Measurements from ENCODE around the gene AK5. TPM values are rescaled to one million over a fixed set of nuclear protein-coding genes. Genes with fewer than 3 reads are reported as not detected.
"Not testable (repeated sequence)": the region's sequence is repeated elsewhere in the genome, so short reads cannot be mapped to it uniquely, and the experiment has no call there.

Gene AK5
- total and polyA plus RNA-seq, 2 donors (not counting 1 experiment from before 2014, with no cell fraction given) = 0.18 TPM; not detected in 1

DNA sequence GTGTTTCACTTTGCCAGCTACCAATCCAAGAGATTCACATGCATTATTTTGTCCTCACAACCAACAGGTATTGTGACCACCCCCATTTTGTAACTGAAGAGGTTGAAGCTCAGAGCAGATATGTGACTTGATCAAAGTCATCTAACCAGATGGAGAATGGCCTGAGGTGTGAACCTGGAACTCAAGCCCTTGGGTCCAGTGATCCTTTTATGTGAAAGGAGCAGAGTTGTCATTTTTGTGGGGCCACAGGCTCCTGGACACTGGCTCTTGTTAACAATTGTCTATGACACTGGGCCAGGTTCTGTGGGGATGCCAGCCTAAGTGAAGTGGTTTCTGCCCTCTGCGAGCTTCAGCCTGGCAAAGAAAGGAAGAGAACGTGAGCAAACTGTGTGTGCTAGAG is 228.1 kb downstream of the AK5 start:
- H3K4me1 Mint-ChIP-seq = no peaks in the 10 kb centered on the region
- no peak overlapping the region for H3K4me3 Mint-ChIP-seq
- H3K27ac ChIP-seq (ENCODE audit: low read length in 2 of 2) = no peak overlapping the region
- H3K9me3 ChIP-seq (ENCODE audit: control extremely low read depth in 1 of 3, control insufficient read depth in 2 of 3, insufficient read depth in 1 of 3, low read length in 2 of 3) = no peaks in the 10 kb centered on the region
- no peak overlapping the region for H3K4me2 ChIP-seq (replicated peaks; ENCODE audit: low read depth, low read length, poor library complexity, severe bottlenecking)
- peaks cover 0 to 2% (median 0%) of the 10 kb centered on the region in 4 experiments for H3K27me3 ChIP-seq (replicated peaks in 1 of 4; ENCODE audit: control extremely low read depth in 1 of 4, control insufficient read depth in 3 of 4, insufficient read depth in 4 of 4, low read length in 3 of 4)
- ChIA-PET POLR2A (no interaction called here), CTCF (no interaction called here)
- no peak overlapping the region for H3K9ac ChIP-seq (ENCODE audit: low read length)
- H3K4me3 ChIP-seq (ENCODE audit: control extremely low read depth in 1 of 5, extremely low read depth in 1 of 5, insufficient read depth in 1 of 5, low read depth in 2 of 5, low read length in 4 of 5) = no peak overlapping the region
- TF ChIP-seq EZH2 (IDR thresholded peaks at IDR 0.05; ENCODE audit: borderline replicate concordance, insufficient read depth, low read depth, low read length, poor library complexity, severe bottlenecking) = no peak
- no peak for TF ChIP-seq CTCF (IDR thresholded peaks at IDR 0.05)
- H3K27me3 Mint-ChIP-seq = peaks cover 3% of the 10 kb centered on the region
- H3K4me1 ChIP-seq (ENCODE audit: control insufficient read depth in 2 of 2, insufficient read depth in 2 of 2, low read length in 2 of 2) = no peaks in the 10 kb centered on the region
- H3K9me3 Mint-ChIP-seq (ENCODE audit: insufficient read depth) = no peaks in the 10 kb centered on the region
- H3K79me2 ChIP-seq (ENCODE audit: control insufficient read depth, insufficient read depth, low read length) = no peaks in the 10 kb centered on the region
- no peak overlapping the region for H3K27ac Mint-ChIP-seq
- H3K36me3 ChIP-seq (replicated peaks in 1 of 2; ENCODE audit: control extremely low read depth in 1 of 2, control insufficient read depth in 1 of 2, extremely low read depth in 1 of 2, insufficient read depth in 2 of 2, low read length in 1 of 2) = no peaks in the 10 kb centered on the region
- intact Hi-C loops (cut with micrococcal nuclease) = no loop called here
- ATAC-seq (ENCODE audit: low read depth) = no peak
- 100% methylated on average over 2 of the region's 2 CpGs for WGBS (ENCODE audit: insufficient coverage)
- H4K20me1 ChIP-seq (ENCODE audit: control insufficient read depth, insufficient read depth, low read length, poor library complexity, severe bottlenecking) = no peaks in the 10 kb centered on the region
- DNase-seq = no peak
- no peak overlapping the region for H2AFZ ChIP-seq (ENCODE audit: insufficient read depth, low read depth, low read length, poor library complexity, severe bottlenecking)

DNA sequence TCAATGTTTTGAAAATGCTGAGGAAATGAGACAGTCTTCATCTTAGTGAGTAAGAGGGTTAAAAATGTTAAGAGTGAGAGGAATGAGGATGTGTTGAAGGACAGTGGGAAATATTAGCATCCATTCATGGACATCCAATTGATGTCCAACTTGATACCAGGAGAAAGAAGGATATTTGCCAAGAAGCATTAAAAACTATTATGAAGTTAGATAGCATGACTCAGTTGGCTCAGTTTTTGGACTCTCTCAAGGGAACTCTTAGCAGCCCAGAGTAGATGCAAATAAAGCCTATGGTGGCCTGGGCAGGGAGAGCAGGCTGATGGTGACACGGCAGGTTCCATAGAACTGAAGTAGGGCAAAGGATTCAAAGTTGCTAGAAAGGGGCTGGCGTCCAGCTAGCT is 229.6 kb downstream of the AK5 start:
- Histone ChIP-seq H3K27me3 (replicated peaks in 1 of 4; ENCODE audit: control extremely low read depth in 1 of 4, control insufficient read depth in 3 of 4, insufficient read depth in 4 of 4, low read length in 3 of 4) (peaks cover 0 to 3% (median 0%) of the 10 kb centered on the region in 4 experiments), H3K9ac (ENCODE audit: low read length) (no peak overlapping the region), H3K4me3 (ENCODE audit: control extremely low read depth in 1 of 5, extremely low read depth in 1 of 5, insufficient read depth in 1 of 5, low read depth in 2 of 5, low read length in 4 of 5) (no peak overlapping the region), H4K20me1 (ENCODE audit: control insufficient read depth, insufficient read depth, low read length, poor library complexity, severe bottlenecking) (no peaks in the 10 kb centered on the region), H3K79me2 (ENCODE audit: control insufficient read depth, insufficient read depth, low read length) (no peaks in the 10 kb centered on the region), H3K4me2 (replicated peaks; ENCODE audit: low read depth, low read length, poor library complexity, severe bottlenecking) (no peak overlapping the region), H3K27ac (ENCODE audit: low read length in 2 of 2) (no peak overlapping the region), H3K36me3 (replicated peaks in 1 of 2; ENCODE audit: control extremely low read depth in 1 of 2, control insufficient read depth in 1 of 2, extremely low read depth in 1 of 2, insufficient read depth in 2 of 2, low read length in 1 of 2) (no peaks in the 10 kb centered on the region), H3K4me1 (ENCODE audit: control insufficient read depth in 2 of 2, insufficient read depth in 2 of 2, low read length in 2 of 2) (no peaks in the 10 kb centered on the region), H2AFZ (ENCODE audit: insufficient read depth, low read depth, low read length, poor library complexity, severe bottlenecking) (no peak overlapping the region), H3K9me3 (ENCODE audit: control extremely low read depth in 1 of 3, control insufficient read depth in 2 of 3, insufficient read depth in 1 of 3, low read length in 2 of 3) (no peaks in the 10 kb centered on the region)
- 88% methylated on average over 2 of the region's 2 CpGs for WGBS (ENCODE audit: insufficient coverage)
- Mint-ChIP-seq H3K4me3 (no peak overlapping the region), H3K9me3 (ENCODE audit: insufficient read depth) (no peaks in the 10 kb centered on the region), H3K27me3 (peaks cover 6% of the 10 kb centered on the region), H3K4me1 (no peaks in the 10 kb centered on the region), H3K27ac (no peak overlapping the region)
- ChIA-PET CTCF (interaction anchor here (1.2 kb wide), 1 partner anchor 19 kb away, joined by 3 read pairs; no protein-coding TSS in a partner anchor), POLR2A (no interaction called here)
- intact Hi-C loops (cut with micrococcal nuclease) = no loop called here
- no peak for TF ChIP-seq EZH2 (IDR thresholded peaks at IDR 0.05; ENCODE audit: borderline replicate concordance, insufficient read depth, low read depth, low read length, poor library complexity, severe bottlenecking)
- TF ChIP-seq CTCF (IDR thresholded peaks at IDR 0.05) = no peak
- ATAC-seq (ENCODE audit: low read depth) (no peak), DNase-seq (no peak)

DNA sequence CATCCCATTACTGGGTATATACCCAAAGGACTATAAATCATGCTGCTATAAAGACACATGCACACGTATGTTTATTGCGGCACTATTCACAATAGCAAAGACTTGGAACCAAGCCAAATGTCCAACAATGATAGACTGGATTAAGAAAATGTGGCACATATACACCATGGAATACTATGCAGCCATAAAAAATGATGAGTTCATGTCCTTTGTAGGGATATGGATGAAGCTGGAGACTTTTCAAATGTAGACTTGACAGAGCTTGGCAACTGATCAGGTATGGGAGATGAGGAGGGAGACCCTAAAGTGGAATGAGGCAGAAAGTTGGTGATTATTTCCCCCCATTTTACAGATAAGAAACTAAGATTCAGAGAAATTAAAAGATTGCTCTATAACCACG is 230.8 kb downstream of the AK5 start:
- H3K4me2 ChIP-seq (replicated peaks; ENCODE audit: low read depth, low read length, poor library complexity, severe bottlenecking); H3K9ac ChIP-seq (ENCODE audit: low read length); POLR2A ChIA-PET; DNase-seq; H3K4me1 ChIP-seq (ENCODE audit: control insufficient read depth in 2 of 2, insufficient read depth in 2 of 2, low read length in 2 of 2); H3K27ac Mint-ChIP-seq; H3K27ac ChIP-seq (ENCODE audit: low read length in 2 of 2); H3K36me3 ChIP-seq (replicated peaks in 1 of 2; ENCODE audit: control extremely low read depth in 1 of 2, control insufficient read depth in 1 of 2, extremely low read depth in 1 of 2, insufficient read depth in 2 of 2, low read length in 1 of 2); ATAC-seq (ENCODE audit: low read depth); intact Hi-C loops (cut with micrococcal nuclease); H2AFZ ChIP-seq (ENCODE audit: insufficient read depth, low read depth, low read length, poor library complexity, severe bottlenecking); H3K27me3 Mint-ChIP-seq; H3K9me3 ChIP-seq (ENCODE audit: control extremely low read depth in 1 of 3, control insufficient read depth in 2 of 3, insufficient read depth in 1 of 3, low read length in 2 of 3); H3K4me1 Mint-ChIP-seq; H3K79me2 ChIP-seq (ENCODE audit: control insufficient read depth, insufficient read depth, low read length); H4K20me1 ChIP-seq (ENCODE audit: control insufficient read depth, insufficient read depth, low read length, poor library complexity, severe bottlenecking); H3K27me3 ChIP-seq (replicated peaks in 1 of 4; ENCODE audit: control extremely low read depth in 1 of 4, control insufficient read depth in 3 of 4, insufficient read depth in 4 of 4, low read length in 3 of 4); H3K4me3 Mint-ChIP-seq; H3K9me3 Mint-ChIP-seq (ENCODE audit: insufficient read depth); H3K4me3 ChIP-seq (ENCODE audit: control extremely low read depth in 1 of 5, extremely low read depth in 1 of 5, insufficient read depth in 1 of 5, low read depth in 2 of 5, low read length in 4 of 5): not testable (repeated sequence)
- 100% methylated on average over 1 of the region's 3 CpGs for WGBS (ENCODE audit: insufficient coverage)
- CTCF ChIA-PET = interaction anchor here (1.2 kb wide), 1 partner anchor 17 kb away, joined by 3 read pairs; no protein-coding TSS in a partner anchor

All from B cell (primary cell).